Caco-2 (cell line): ENCODE results near the gene AFP. TPM values are rescaled to one million over a fixed set of nuclear protein-coding genes. Genes with fewer than 3 reads are reported as not detected.

Experiments used
- BruUV-seq: library from RNA; stranded (reverse); fragments of 400-500 nt; replicated peaks from 2 replicates; lab custom pipeline; 2021; lab: Mats Ljungman, UMichigan
- CTCF ChIA-PET: fragments of 300-600 bp; sonication (Branson Sonifier 250); formaldehyde crosslinking; loops from one replicate; lab custom pipeline; 2022; ENCODE audit warnings: antibody characterized with exemption; lab: Charles Lee
- POLR2A ChIA-PET: fragments of 300-600 bp; sonication (Branson Sonifier 250); formaldehyde crosslinking; loops from one replicate; lab custom pipeline; 2022; ENCODE audit warnings: antibody characterized with exemption; lab: Charles Lee
- DNase-seq, 2 experiments: peaks; one replicate each; pipeline versions ENCODE4 v3.0.0 to v3.0.0-alpha.2; 2020 to 2022
- H3K27me3 ChIP-seq: replicated peaks from 2 replicates; pipeline ENCODE4 v1.6.0; 2011; ENCODE audit warnings: low read length; ENCODE audit not compliant: control insufficient read depth, insufficient read depth
- H3K36me3 ChIP-seq: 2 replicates; pipeline ENCODE4 v1.5.1; 2011; ENCODE audit warnings: low read length; ENCODE audit not compliant: control insufficient read depth, insufficient read depth
- H3K4me1 ChIP-seq: fragments of 250-450 bp; sonication (Bioruptor Pico); 2 replicates; pipeline ENCODE4 v1.5.1; 2020; ENCODE audit warnings: mild to moderate bottlenecking
- H3K4me3 ChIP-seq: 2 replicates; pipeline ENCODE4 v1.5.1; 2011; ENCODE audit warnings: low read depth, mild to moderate bottlenecking, control low read depth, low read length
- H3K9me3 ChIP-seq: fragments of 250-450 bp; sonication (Bioruptor Pico); 2 replicates; pipeline ENCODE4 v1.5.1; 2020; ENCODE audit warnings: mild to moderate bottlenecking, moderate library complexity
- H3K27ac Mint-ChIP-seq: one replicate; pipeline ENCODE4 v1.8.0; 2022; ENCODE audit warnings: mixed read lengths; ENCODE audit not compliant: unreplicated experiment
- H3K27me3 Mint-ChIP-seq: one replicate; pipeline ENCODE4 v1.8.0; 2022; ENCODE audit warnings: mixed read lengths; ENCODE audit not compliant: insufficient read depth, unreplicated experiment
- H3K36me3 Mint-ChIP-seq: one replicate; pipeline ENCODE4 v1.8.0; 2022; ENCODE audit warnings: mild to moderate bottlenecking, mixed read lengths; ENCODE audit not compliant: insufficient read depth, unreplicated experiment
- H3K4me1 Mint-ChIP-seq: one replicate; pipeline ENCODE4 v1.8.0; 2022; ENCODE audit warnings: low read depth, mixed read lengths; ENCODE audit not compliant: unreplicated experiment
- H3K4me3 Mint-ChIP-seq: one replicate; pipeline ENCODE4 v1.8.0; 2022; ENCODE audit warnings: mild to moderate bottlenecking, moderate library complexity, mixed read lengths; ENCODE audit not compliant: unreplicated experiment
- H3K9me3 Mint-ChIP-seq: one replicate; pipeline ENCODE4 v1.8.0; 2022; ENCODE audit warnings: mixed read lengths; ENCODE audit not compliant: unreplicated experiment
- intact Hi-C: fragments of 100-400 bp; cut with micrococcal nuclease; formaldehyde crosslinking; loops from one replicate; pipeline ENCODE4 v1.10.0; 2022; ENCODE audit not compliant: unreplicated experiment
- total RNA-seq: library from RNA; stranded (reverse); gene quantifications from 2 replicates; pipeline ENCODE4 v1.2.3, GENCODE V29; 2022
- TF ChIP-seq, protein P1 (sequence below), 2 experiments: fragments of 200-600 bp in 1 of 2; IDR thresholded peaks; 1 replicate in 1 of 2; 2 replicates in 1 of 2; pipeline versions ENCODE4 v1.5.1 to v1.8.0; 2011 to 2022; ENCODE audit warnings: antibody characterized with exemption in 1 of 2, control low read depth in 1 of 2, inconsistent platforms in 1 of 2, low read depth in 1 of 2, low read length in 1 of 2, mild to moderate bottlenecking in 1 of 2, moderate library complexity in 1 of 2; ENCODE audit not compliant: insufficient read depth in 1 of 2, severe bottlenecking in 1 of 2, unreplicated experiment in 1 of 2

The AFP gene
- total RNA-seq, 1 experiment from 2014 or later = 158 TPM

DNA sequence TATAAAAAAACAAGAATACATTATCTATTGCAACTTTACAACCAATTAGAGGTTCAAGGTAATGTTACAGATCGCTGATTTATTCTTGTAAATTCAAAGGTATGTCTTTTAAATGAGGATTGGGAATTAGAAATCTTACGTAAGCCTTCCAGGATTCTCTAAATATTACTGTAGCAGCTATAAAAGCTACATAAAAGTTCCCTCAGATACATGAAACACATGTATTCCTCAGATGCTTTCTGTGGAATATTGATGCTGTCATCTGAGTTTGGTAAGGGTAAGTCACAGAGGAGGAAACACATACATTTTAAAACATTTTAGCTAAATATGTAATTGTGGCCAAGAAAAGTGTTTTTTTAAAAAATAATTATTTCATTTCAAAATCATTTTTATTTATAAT is 3.4 kb downstream of the AFP start:
- H3K36me3 Mint-ChIP-seq = no peaks in the 10 kb centered on the region
- no peaks in the 10 kb centered on the region for H3K4me1 Mint-ChIP-seq
- DNase-seq = no peak
- H3K4me1 ChIP-seq = peaks cover 1% of the 10 kb centered on the region; the same call in 1 of the 2 replicates
- BruUV-seq = no TSS peak
- CTCF ChIA-PET = no interaction called here
- no peaks in the 10 kb centered on the region for H3K27me3 ChIP-seq
- POLR2A ChIA-PET = no interaction called here
- H3K4me3 Mint-ChIP-seq = no peak overlapping the region
- H3K9me3 ChIP-seq = no peaks in the 10 kb centered on the region
- intact Hi-C loops = no loop called here
- H3K27ac Mint-ChIP-seq = no peak overlapping the region
- H3K4me3 ChIP-seq = no peak overlapping the region
- no peaks in the 10 kb centered on the region; the same call in 1 of the 2 replicates for H3K36me3 ChIP-seq
- H3K9me3 Mint-ChIP-seq = no peaks in the 10 kb centered on the region
- H3K27me3 Mint-ChIP-seq = no peaks in the 10 kb centered on the region
- TF ChIP-seq, protein P1, sequence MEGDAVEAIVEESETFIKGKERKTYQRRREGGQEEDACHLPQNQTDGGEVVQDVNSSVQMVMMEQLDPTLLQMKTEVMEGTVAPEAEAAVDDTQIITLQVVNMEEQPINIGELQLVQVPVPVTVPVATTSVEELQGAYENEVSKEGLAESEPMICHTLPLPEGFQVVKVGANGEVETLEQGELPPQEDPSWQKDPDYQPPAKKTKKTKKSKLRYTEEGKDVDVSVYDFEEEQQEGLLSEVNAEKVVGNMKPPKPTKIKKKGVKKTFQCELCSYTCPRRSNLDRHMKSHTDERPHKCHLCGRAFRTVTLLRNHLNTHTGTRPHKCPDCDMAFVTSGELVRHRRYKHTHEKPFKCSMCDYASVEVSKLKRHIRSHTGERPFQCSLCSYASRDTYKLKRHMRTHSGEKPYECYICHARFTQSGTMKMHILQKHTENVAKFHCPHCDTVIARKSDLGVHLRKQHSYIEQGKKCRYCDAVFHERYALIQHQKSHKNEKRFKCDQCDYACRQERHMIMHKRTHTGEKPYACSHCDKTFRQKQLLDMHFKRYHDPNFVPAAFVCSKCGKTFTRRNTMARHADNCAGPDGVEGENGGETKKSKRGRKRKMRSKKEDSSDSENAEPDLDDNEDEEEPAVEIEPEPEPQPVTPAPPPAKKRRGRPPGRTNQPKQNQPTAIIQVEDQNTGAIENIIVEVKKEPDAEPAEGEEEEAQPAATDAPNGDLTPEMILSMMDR (IDR thresholded peaks at IDR 0.05; ENCODE audit: insufficient read depth in 1 of 2, low read depth in 1 of 2, low read length in 1 of 2, severe bottlenecking in 1 of 2, unreplicated experiment in 1 of 2) = no peak

DNA sequence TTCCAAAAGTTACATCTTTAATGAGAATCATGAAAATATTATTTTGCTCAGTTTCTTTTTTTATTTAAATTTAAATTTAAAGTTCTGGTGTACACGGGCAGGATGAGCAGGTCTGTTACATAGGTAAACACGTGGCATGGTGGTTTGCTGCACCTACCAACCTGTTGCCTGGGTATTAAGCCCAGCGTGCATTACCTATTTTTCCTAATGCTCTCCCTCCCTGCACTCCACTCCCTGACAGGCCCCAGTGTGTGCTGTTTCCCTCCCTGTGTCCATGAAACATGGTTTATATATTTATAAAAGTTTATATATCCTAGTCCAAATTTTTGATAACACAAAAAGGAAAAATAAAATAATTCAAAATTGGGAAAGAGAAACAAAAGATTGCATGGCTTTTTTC is 4.0 kb downstream of the AFP start:
- Histone ChIP-seq H3K36me3 (no peaks in the 10 kb centered on the region; the same call in 1 of the 2 replicates), H3K9me3 (no peaks in the 10 kb centered on the region), H3K4me3 (no peak overlapping the region), H3K4me1 (0 out of 2 replicates have a peak, but pooled peaks cover 1% of the 10 kb centered on the region), H3K27me3 (no peaks in the 10 kb centered on the region)
- TF ChIP-seq, protein P1 (IDR thresholded peaks at IDR 0.05; ENCODE audit: insufficient read depth in 1 of 2, low read depth in 1 of 2, low read length in 1 of 2, severe bottlenecking in 1 of 2, unreplicated experiment in 1 of 2) = no peak
- Mint-ChIP-seq H3K36me3 (no peaks in the 10 kb centered on the region), H3K27ac (no peak overlapping the region), H3K4me3 (no peak overlapping the region), H3K27me3 (no peaks in the 10 kb centered on the region), H3K4me1 (no peaks in the 10 kb centered on the region), H3K9me3 (no peaks in the 10 kb centered on the region)
- no peak for DNase-seq
- intact Hi-C loops = no loop called here
- no TSS peak for BruUV-seq
- ChIA-PET CTCF (no interaction called here), POLR2A (no interaction called here)

DNA sequence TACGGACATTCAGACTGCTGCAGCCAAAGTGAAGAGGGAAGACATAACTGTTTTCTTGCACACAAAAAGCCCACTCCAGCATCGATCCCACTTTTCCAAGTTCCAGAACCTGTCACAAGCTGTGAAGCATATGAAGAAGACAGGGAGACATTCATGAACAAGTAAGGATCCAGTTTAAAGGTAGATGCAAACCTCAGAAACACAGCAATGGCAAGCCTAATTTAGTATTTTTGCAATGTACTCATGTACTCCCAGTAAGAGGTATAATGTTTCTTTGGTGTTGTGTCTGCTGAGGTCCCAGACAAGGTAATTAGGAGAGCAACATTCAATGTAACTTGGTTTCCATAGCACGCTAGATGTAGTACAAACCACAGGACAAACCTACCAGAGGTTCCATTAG is 4.6 kb downstream of the AFP start:
- intact Hi-C loops = no loop called here
- Histone ChIP-seq H3K9me3 (no peaks in the 10 kb centered on the region), H3K36me3 (no peaks in the 10 kb centered on the region; the same call in 1 of the 2 replicates), H3K4me1 (peaks cover 8% of the 10 kb centered on the region; the same call in 1 of the 2 replicates), H3K27me3 (no peaks in the 10 kb centered on the region), H3K4me3 (no peak overlapping the region)
- POLR2A ChIA-PET = no interaction called here
- H3K27me3 Mint-ChIP-seq = no peaks in the 10 kb centered on the region
- CTCF ChIA-PET = no interaction called here
- no peaks in the 10 kb centered on the region for H3K4me1 Mint-ChIP-seq
- BruUV-seq = no TSS peak
- no peak overlapping the region for H3K4me3 Mint-ChIP-seq
- H3K27ac Mint-ChIP-seq = no peak overlapping the region
- no peaks in the 10 kb centered on the region for H3K9me3 Mint-ChIP-seq
- TF ChIP-seq, protein P1 (IDR thresholded peaks at IDR 0.05; ENCODE audit: insufficient read depth in 1 of 2, low read depth in 1 of 2, low read length in 1 of 2, severe bottlenecking in 1 of 2, unreplicated experiment in 1 of 2) = no peak
- H3K36me3 Mint-ChIP-seq = no peaks in the 10 kb centered on the region
- no peak for DNase-seq
